HG02870 (cell line): Measurements from ENCODE around the gene ROCK2.

Experiments used
- ATAC-seq: cut with Tn5 transposase; IDR thresholded peaks from one replicate; pipeline ENCODE4 v1.9.1; 2021; ENCODE audit warnings: mild to moderate bottlenecking, moderate library complexity; ENCODE audit not compliant: unreplicated experiment

Gene ROCK2

GRCh38 chr2:11157296-11157695, 187.1 kb downstream of the ROCK2 start:
- no peak for ATAC-seq

- no peak for ATAC-seq
These were observed 187.9 kb downstream of the ROCK2 start for GRCh38 chr2:11156396-11157075.

- peak; percentile 73 for ATAC-seq
These were observed 188.9 kb downstream of the ROCK2 start, which contains the start of gene SLC66A3 for GRCh38 chr2:11155381-11156035. TSS of gene SLC66A3 (plus strand) at chr2:11155467. CDS start at chr2:11155547, 80 bp downstream.

GRCh38 chr2:11154923-11155380, 189.5 kb downstream of the ROCK2 start:
- peak; percentile 63 for ATAC-seq

GRCh38 chr2:11154016-11154922, 190.2 kb downstream of the ROCK2 start:
- peak; percentile 11 for ATAC-seq

- ATAC-seq = no peak
These were observed 191.8 kb downstream of the ROCK2 start for GRCh38 chr2:11152591-11152990.

GRCh38 chr2:11147263-11147662, 197.2 kb downstream of the ROCK2 start:
- no peak for ATAC-seq

- no peak for ATAC-seq
These were observed 198.4 kb downstream of the ROCK2 start for GRCh38 chr2:11146076-11146475.

- ATAC-seq = no peak
These were observed 199.1 kb downstream of the ROCK2 start for GRCh38 chr2:11145350-11145749.

- ATAC-seq = no peak
These were observed 199.7 kb downstream of the ROCK2 start for GRCh38 chr2:11144738-11145079.

- ATAC-seq = no peak
These were observed 200.2 kb downstream of the ROCK2 start for GRCh38 chr2:11144077-11144737.

GRCh38 chr2:11142987-11143386, 201.4 kb downstream of the ROCK2 start:
- no peak for ATAC-seq

GRCh38 chr2:11142330-11142729, 202.1 kb downstream of the ROCK2 start:
- no peak for ATAC-seq

GRCh38 chr2:11141319-11141718, 203.1 kb downstream of the ROCK2 start:
- no peak for ATAC-seq

GRCh38 chr2:11140492-11140891, 203.9 kb downstream of the ROCK2 start:
- ATAC-seq = no peak

GRCh38 chr2:11134349-11134748, 210.1 kb downstream of the ROCK2 start:
- no peak for ATAC-seq

- no peak for ATAC-seq
These were observed 210.5 kb downstream of the ROCK2 start for GRCh38 chr2:11133936-11134320.

- no peak for ATAC-seq
These were observed 211.0 kb downstream of the ROCK2 start for GRCh38 chr2:11133238-11133935.

GRCh38 chr2:11132036-11132671, 212.3 kb downstream of the ROCK2 start:
- no peak for ATAC-seq
